ACC112 (cell line): ENCODE measurements around the gene PNP.

Source experiments
- H2AFZ ChIP-seq: fragments of 200-600 bp; sonication (generic); one replicate; pipeline ENCODE4 v1.6.0; 2017; ENCODE audit warnings: antibody characterized with exemption, low read length; ENCODE audit not compliant: unreplicated experiment
- H3K27ac ChIP-seq: fragments of 200-600 bp; sonication (generic); 2 replicates; pipeline ENCODE4 v1.5.1; 2014; ENCODE audit warnings: low read depth, mild to moderate bottlenecking, antibody characterized with exemption, low read length, moderate library complexity
- H3K27me3 ChIP-seq: fragments of 200-600 bp; sonication (generic); 2 replicates; pipeline ENCODE4 v1.6.1; 2014; ENCODE audit warnings: mild to moderate bottlenecking, antibody characterized with exemption, low read length, moderate library complexity, mixed read lengths; ENCODE audit not compliant: insufficient read depth
- H3K36me3 ChIP-seq: fragments of 200-600 bp; sonication (generic); 2 replicates; pipeline ENCODE4 v1.6.1; 2016; ENCODE audit warnings: mild to moderate bottlenecking, antibody characterized with exemption, low read length, moderate library complexity, mixed read lengths; ENCODE audit not compliant: insufficient read depth
- H3K4me1 ChIP-seq: fragments of 200-600 bp; sonication (generic); one replicate; pipeline ENCODE4 v1.6.1; 2016; ENCODE audit warnings: low read length, mixed read lengths; ENCODE audit not compliant: insufficient read depth, unreplicated experiment, control insufficient read depth
- H3K4me3 ChIP-seq: fragments of 200-600 bp; sonication (generic); 2 replicates; pipeline ENCODE4 v1.5.1; 2014; ENCODE audit warnings: mild to moderate bottlenecking, low read depth, low read length
- H3K79me2 ChIP-seq: fragments of 200-600 bp; sonication (generic); one replicate; pipeline ENCODE4 v1.6.0; 2016; ENCODE audit warnings: low read length; ENCODE audit not compliant: control insufficient read depth, unreplicated experiment, insufficient read depth

Gene PNP

GRCh38 chr14:20455355-20456300, 13.6 kb upstream of the PNP start:
- Histone ChIP-seq H3K36me3 (peaks cover 18% of the 10 kb centered on the region; the same call in 1 of the 2 replicates), H2AFZ (peak overlapping the region; percentile 19), H3K27me3 (no peaks in the 10 kb centered on the region), H3K4me3 (peak overlapping the region; percentile 93), H3K4me1 (peaks cover 33% of the 10 kb centered on the region), H3K27ac (peak overlapping the region; percentile 93), H3K79me2 (peaks cover 60% of the 10 kb centered on the region)

DNA sequence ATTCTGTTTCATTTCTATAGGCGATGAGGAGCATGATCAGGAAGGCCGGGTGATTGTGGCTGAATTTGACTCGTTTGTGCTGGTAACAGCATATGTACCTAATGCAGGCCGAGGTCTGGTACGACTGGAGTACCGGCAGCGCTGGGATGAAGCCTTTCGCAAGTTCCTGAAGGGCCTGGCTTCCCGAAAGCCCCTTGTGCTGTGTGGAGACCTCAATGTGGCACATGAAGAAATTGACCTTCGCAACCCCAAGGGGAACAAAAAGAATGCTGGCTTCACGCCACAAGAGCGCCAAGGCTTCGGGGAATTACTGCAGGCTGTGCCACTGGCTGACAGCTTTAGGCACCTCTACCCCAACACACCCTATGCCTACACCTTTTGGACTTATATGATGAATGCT, 12.2 kb upstream of the PNP start:
- peak overlapping the region; percentile 93; the same call in 1 of the 2 replicates for H3K27ac ChIP-seq
- peaks cover 64% of the 10 kb centered on the region for H3K79me2 ChIP-seq

DNA sequence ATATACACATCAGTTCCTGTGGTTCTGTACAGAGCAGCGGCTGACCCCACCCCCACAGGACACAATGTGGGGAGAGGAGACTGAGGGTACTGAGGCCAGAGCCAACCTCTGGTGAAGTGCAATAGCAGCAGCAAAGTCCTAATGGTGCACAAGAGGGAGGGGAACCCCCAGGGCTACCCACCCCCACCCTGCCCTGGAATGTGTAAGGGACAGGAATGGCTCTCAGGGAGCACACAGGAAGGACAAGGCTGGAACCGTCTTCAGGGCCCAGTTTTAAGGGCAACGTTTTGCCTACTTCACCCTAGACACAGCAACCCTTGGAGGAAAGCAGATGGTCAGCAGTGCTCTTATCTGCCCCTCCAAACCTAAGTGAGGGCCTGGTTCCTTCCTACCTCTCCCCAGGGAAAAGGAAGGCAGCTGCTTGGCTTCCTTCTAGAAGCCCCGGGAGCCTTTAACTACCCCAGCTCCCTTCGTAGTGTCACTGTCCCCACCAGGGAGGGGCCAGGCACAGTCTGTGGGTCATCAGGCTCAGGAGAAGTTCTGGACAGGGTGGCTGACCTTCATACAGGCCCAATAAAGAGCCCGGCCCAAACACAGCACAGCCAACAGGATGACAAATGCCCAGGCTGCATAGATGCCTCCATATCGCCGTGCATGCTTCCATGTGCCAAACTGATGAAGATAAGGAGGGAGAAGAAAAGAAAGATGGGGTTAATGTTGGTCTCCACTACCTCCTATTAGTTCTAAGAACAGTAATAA, 11.0 kb upstream of the PNP start:
- Histone ChIP-seq H3K79me2 (peaks cover 61% of the 10 kb centered on the region), H3K4me3 (no peak overlapping the region), H3K27me3 (no peaks in the 10 kb centered on the region), H3K4me1 (peaks cover 33% of the 10 kb centered on the region), H3K27ac (no peak overlapping the region), H2AFZ (no peak overlapping the region), H3K36me3 (peaks cover 18% of the 10 kb centered on the region; the same call in 1 of the 2 replicates)

More for the DNA sequence above, 12.2 kb upstream of the PNP start:
- H3K36me3 ChIP-seq, result peaks cover 18% of the 10 kb centered on the region; the same call in 1 of the 2 replicates
- no peak overlapping the region for H2AFZ ChIP-seq
- no peaks in the 10 kb centered on the region for H3K27me3 ChIP-seq
- peaks cover 33% of the 10 kb centered on the region for H3K4me1 ChIP-seq
- H3K4me3 ChIP-seq, result peak overlapping the region; percentile 93

DNA sequence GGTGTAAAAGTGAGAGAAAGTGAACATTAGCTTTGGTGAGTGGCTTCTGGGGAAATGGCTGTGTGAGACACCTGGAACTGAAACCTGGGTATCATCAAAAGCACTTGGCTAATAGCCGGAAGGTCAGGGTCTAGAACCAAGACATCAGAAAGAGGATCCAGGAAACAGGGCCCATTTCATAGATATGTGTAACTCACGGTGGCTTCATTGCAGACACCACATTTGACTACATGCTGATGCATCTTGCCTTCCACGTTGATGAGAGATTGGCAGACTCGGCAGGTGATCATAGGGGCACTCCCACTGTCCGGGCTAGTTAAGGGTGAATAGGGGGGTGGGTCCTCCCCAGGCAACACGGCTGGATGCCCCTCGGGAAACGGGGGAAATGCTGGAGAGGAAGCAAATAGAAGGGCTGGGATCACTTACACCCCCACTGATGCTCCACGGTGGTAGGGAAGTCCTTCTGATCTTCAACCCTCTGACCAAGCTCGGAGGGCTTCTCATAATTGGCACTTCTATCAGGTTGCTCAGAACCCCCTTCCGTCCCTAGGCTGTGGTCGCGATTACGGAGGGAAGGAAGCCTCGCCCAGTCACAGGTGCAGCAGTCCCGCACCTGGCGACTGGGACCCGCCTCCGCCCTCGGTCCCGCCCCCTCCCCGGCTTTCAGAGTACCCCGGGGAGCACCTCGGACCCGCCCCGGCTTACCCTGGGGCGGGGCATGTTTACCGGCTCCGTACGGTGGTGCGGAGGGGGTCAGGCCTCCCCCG, 8.6 kb upstream of the PNP start:
- peaks cover 18% of the 10 kb centered on the region; the same call in 1 of the 2 replicates for H3K36me3 ChIP-seq
- peak overlapping the region; percentile 88 for H3K4me3 ChIP-seq
- no peaks in the 10 kb centered on the region for H3K27me3 ChIP-seq
- H3K27ac ChIP-seq, result peak overlapping the region; percentile 66
- peak overlapping the region; percentile 79 for H2AFZ ChIP-seq
- H3K4me1 ChIP-seq, result peaks cover 30% of the 10 kb centered on the region
- peaks cover 50% of the 10 kb centered on the region for H3K79me2 ChIP-seq

DNA sequence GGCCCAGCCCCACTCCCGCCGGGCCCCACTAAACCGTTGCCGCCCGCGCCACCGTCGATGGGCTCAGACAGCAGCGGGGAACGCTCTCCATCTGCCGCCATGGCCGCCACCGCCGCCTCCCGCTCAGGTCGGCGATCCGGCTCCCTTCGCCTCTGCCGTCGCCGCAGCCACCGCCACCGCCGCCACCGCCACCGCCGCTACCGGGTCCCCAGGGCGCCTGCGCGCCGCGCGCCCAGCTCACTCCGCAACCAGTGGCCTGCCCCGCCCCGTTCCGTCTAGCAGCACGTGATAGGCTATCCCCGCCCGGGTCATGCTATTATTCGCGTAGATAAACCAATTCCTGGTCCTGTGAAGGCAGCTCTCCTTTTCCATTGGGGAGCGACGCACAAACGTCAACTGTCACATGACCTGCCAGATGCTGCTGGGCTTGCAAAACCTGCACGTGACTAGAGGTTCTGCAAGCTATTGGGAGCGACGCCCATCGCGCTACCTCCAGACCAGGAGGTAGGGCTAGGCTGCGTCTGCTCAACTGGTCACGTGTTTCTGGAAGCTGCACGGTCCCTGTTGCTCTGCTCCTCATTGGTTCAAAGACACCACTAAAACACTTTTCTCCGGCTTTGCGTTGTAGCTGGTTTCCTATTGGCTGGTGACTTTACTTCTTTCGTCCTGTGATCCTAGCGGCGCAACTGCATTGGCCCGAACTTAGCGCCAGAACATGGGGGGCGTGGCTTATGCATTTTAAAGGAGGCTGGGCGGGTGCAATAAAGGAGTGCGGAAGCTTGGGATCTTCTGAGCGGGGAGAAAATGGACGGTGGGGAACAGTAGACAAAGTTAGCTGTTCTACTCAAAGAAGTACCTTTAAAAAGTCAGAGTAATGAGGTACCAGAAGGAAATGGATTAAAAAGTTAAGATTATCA, 7.7 kb upstream of the PNP start, which contains the start of gene PIP4P1:
TSS of gene PIP4P1 (minus strand) at position 210 of the 917 bp plus-strand sequence. CDS start at position 101, 109 bp downstream.
- H3K36me3 ChIP-seq, result peaks cover 18% of the 10 kb centered on the region; the same call in 1 of the 2 replicates

DNA sequence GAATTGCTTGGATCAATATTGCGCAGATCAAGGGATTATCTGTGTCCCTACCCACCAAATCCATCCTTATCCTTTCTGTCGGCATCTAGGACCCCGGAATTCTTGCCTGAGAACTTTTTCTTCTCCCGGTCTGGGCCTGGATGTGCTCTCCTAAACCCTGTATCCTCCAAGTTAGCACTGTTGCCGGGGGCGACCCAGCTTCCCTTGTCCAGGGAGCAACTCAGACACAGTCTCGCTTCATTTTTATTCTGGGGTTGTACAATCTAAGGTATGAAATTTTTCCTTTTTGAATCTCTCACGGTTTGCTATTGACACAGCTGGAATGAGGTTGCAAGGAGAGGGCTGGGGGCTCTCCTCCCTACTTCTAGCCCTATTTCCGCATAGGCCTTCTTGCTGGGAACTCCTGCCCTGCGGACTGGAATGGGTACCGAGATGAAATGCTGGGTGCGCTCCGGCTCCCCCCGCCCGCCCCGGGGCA, 403 bp upstream of the PNP start:
- Histone ChIP-seq H2AFZ (peak overlapping the region; percentile 71), H3K4me1 (peaks cover 27% of the 10 kb centered on the region), H3K27me3 (no peaks in the 10 kb centered on the region), H3K27ac (peak overlapping the region; percentile 85; the same call in 1 of the 2 replicates), H3K4me3 (peak overlapping the region; percentile 91), H3K36me3 (peaks cover 10% of the 10 kb centered on the region; the same call in 1 of the 2 replicates), H3K79me2 (peaks cover 42% of the 10 kb centered on the region)

More for the DNA sequence above, 7.7 kb upstream of the PNP start, which contains the start of gene PIP4P1:
- Histone ChIP-seq H3K4me3 (peak within 1 kb of the TSS; percentile 88), H3K27ac (peak within 1 kb of the TSS; percentile 73), H3K79me2 (peaks cover 42% of the 10 kb centered on the region), H2AFZ (peak within 1 kb of the TSS; percentile 79), H3K27me3 (no peaks in the 10 kb centered on the region), H3K4me1 (peaks cover 27% of the 10 kb centered on the region)

GRCh38 chr14:20469890-20470602, 840 bp downstream of the PNP start:
- Histone ChIP-seq H3K79me2 (peaks cover 52% of the 10 kb centered on the region), H3K4me1 (peaks cover 27% of the 10 kb centered on the region), H3K27me3 (no peaks in the 10 kb centered on the region), H2AFZ (peak overlapping the region; percentile 33), H3K27ac (peak overlapping the region; percentile 85), H3K36me3 (peaks cover 21% of the 10 kb centered on the region; the same call in 1 of the 2 replicates), H3K4me3 (peak overlapping the region; percentile 91)

DNA sequence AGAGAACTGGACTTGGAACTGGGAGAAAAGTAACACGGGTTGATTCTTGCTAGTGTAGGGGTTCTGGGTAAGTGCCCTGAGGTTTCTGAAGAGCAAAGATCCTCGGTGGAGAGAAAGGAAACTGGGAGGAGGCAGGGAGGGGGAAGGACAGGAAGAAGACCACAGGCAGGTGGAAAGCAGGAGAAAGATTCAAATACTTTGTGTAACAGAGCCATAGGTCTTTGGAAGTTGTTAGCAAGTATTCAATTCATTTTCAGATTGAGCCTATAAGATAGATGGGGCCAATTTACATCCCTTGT, 1.3 kb downstream of the PNP start:
- Histone ChIP-seq H3K4me1 (peaks cover 27% of the 10 kb centered on the region), H3K36me3 (peaks cover 23% of the 10 kb centered on the region; the same call in 1 of the 2 replicates), H3K27me3 (no peaks in the 10 kb centered on the region), H2AFZ (peak overlapping the region; percentile 3), H3K4me3 (peak overlapping the region; percentile 91), H3K27ac (peak overlapping the region; percentile 85), H3K79me2 (peaks cover 52% of the 10 kb centered on the region)
